HCT116 (cell line): ENCODE results near the gene FOXJ2.

Source experiments
- ATF3 ChIP-seq: IDR thresholded peaks from 2 replicates; pipeline ENCODE4 v1.6.1; 2012
- CEBPB ChIP-seq: IDR thresholded peaks from 2 replicates; pipeline ENCODE4 v1.6.1; 2012; ENCODE audit warnings: low read depth
- CTCF ChIP-seq, 3 experiments: fragments of 200-600 bp in 1 of 3; sonication (generic) in 1 of 3; IDR thresholded peaks in 2 of 3; conservative IDR thresholded peaks in 1 of 3; 2 replicates each; pipeline ENCODE4 v1.5.1; 2012 to 2017; ENCODE audit warnings: low read depth in 2 of 3, low read length in 2 of 3, antibody characterized with exemption in 1 of 3, borderline replicate concordance in 1 of 3, control low read depth in 1 of 3, mild to moderate bottlenecking in 1 of 3, mixed read lengths in 1 of 3, mixed run types in 1 of 3, moderate library complexity in 1 of 3; ENCODE audit not compliant: insufficient read depth in 1 of 3
- ELF1 ChIP-seq: IDR thresholded peaks from 2 replicates; pipeline ENCODE4 v1.6.1; 2012; ENCODE audit warnings: low read depth, borderline replicate concordance
- EZH2 ChIP-seq: fragments of 200-600 bp; sonication (generic); IDR thresholded peaks from 2 replicates; pipeline ENCODE4 v1.6.1; 2017; ENCODE audit warnings: antibody characterized with exemption, mixed run types
- FOSL1 ChIP-seq: IDR thresholded peaks from 2 replicates; pipeline ENCODE4 v1.6.1; 2012; ENCODE audit warnings: low read depth
- MAX ChIP-seq: IDR thresholded peaks from 2 replicates; pipeline ENCODE4 v1.6.1; 2012
- POLR2A ChIP-seq: IDR thresholded peaks from 2 replicates; pipeline ENCODE4 v1.7.0; 2011; ENCODE audit warnings: borderline replicate concordance; ENCODE audit not compliant: insufficient read depth, insufficient read length; ENCODE audit errors: extremely low read depth
- POLR2AphosphoS5 ChIP-seq: IDR thresholded peaks from 2 replicates; pipeline ENCODE4 v1.6.1; 2011; ENCODE audit warnings: mild to moderate bottlenecking, low read depth, low read length, moderate library complexity
- SP1 ChIP-seq: IDR thresholded peaks from 2 replicates; pipeline ENCODE4 v1.6.1; 2012; ENCODE audit warnings: low read depth
- YY1 ChIP-seq: IDR thresholded peaks from 2 replicates; pipeline ENCODE4 v1.6.1; 2011; ENCODE audit warnings: low read length, low read depth, moderate library complexity, mild to moderate bottlenecking; ENCODE audit not compliant: insufficient replicate concordance; ENCODE audit errors: extremely low read depth
- TF ChIP-seq, protein P1 (sequence below): IDR thresholded peaks from 2 replicates; pipeline ENCODE4 v1.6.1; 2012; ENCODE audit warnings: low read depth

GRCh38 chr12:7991535-7991934 lies 41.0 kb upstream of the FOXJ2 start:
- TF ChIP-seq SP1 (no peak), CTCF (IDR thresholded peaks at IDR 0.05 in 2 of 3, conservative IDR thresholded peaks at IDR 0.05 in 1 of 3; ENCODE audit: borderline replicate concordance in 1 of 3, insufficient read depth in 1 of 3, low read depth in 2 of 3, low read length in 2 of 3) (no peak), ELF1 (no peak), POLR2A (no peak), ATF3 (no peak), POLR2AphosphoS5 (no peak), CEBPB (no peak), FOSL1 (no peak), YY1 (no peak), MAX (no peak), EZH2 (no peak)
- TF ChIP-seq, protein P1, sequence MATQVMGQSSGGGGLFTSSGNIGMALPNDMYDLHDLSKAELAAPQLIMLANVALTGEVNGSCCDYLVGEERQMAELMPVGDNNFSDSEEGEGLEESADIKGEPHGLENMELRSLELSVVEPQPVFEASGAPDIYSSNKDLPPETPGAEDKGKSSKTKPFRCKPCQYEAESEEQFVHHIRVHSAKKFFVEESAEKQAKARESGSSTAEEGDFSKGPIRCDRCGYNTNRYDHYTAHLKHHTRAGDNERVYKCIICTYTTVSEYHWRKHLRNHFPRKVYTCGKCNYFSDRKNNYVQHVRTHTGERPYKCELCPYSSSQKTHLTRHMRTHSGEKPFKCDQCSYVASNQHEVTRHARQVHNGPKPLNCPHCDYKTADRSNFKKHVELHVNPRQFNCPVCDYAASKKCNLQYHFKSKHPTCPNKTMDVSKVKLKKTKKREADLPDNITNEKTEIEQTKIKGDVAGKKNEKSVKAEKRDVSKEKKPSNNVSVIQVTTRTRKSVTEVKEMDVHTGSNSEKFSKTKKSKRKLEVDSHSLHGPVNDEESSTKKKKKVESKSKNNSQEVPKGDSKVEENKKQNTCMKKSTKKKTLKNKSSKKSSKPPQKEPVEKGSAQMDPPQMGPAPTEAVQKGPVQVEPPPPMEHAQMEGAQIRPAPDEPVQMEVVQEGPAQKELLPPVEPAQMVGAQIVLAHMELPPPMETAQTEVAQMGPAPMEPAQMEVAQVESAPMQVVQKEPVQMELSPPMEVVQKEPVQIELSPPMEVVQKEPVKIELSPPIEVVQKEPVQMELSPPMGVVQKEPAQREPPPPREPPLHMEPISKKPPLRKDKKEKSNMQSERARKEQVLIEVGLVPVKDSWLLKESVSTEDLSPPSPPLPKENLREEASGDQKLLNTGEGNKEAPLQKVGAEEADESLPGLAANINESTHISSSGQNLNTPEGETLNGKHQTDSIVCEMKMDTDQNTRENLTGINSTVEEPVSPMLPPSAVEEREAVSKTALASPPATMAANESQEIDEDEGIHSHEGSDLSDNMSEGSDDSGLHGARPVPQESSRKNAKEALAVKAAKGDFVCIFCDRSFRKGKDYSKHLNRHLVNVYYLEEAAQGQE = no peak
